GM12865 (cell line): Measurements from ENCODE around the gene AFTPH.

Source experiments
- DNase-seq: peaks from one replicate; pipeline ENCODE4 v3.0.0; 2010; ENCODE audit warnings: low read depth
- H3K4me3 ChIP-seq: 2 replicates; pipeline ENCODE4 v1.5.1; 2011; ENCODE audit warnings: mild to moderate bottlenecking, low read depth, low read length, control low read depth
- TF ChIP-seq, protein P1 (sequence below): IDR thresholded peaks from 2 replicates; pipeline ENCODE4 v1.5.1; 2011; ENCODE audit warnings: low read length, control low read depth, low read depth, inconsistent platforms; ENCODE audit not compliant: insufficient read depth; ENCODE audit errors: missing control alignments

AFTPH gene

DNA sequence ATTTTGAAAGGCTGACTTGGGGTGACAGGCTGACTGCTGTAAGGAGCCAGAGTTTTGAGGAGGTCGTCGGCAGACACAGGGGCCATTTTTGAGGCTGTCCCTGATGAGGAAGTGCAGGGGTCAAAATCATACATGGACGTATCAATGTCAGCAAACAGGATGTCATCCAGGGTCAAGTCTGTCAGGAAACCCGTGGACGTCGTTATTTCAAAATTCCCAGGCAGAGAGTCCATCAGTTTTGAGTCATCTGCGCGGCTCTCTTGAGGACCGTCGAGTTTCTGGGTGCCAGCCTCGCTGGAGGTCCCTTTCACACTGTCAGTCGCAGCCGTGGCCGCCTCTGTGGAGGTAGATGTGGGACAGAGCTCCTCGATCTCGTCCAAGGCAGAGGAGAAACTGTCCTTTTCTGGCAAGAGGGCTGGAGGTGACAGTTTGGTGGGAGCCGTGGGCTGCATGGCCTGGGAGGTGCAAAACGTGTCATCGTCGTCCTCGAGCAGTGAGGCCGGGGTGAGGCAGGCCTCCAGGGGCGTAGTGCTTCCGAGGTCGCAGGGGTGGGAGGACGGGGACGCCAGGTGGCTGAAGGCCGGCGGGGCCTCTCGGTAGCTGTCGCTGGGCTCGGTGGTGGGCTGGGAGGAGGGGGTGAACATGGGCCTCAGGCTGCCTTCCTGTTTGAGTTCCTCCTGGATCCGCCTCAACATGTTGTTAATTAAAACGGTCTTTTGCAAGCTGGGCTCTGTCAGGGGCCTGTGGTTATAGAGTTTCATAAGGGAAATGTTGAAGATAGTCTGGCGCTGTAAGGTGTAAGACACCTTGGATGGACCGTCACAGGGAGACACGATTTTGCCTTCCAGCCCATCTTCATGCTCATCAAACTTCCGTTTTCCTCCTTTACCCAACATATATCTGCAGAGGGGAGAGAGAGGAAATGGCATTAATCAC, 112.1 kb downstream of the AFTPH start:
- TF ChIP-seq, protein P1, sequence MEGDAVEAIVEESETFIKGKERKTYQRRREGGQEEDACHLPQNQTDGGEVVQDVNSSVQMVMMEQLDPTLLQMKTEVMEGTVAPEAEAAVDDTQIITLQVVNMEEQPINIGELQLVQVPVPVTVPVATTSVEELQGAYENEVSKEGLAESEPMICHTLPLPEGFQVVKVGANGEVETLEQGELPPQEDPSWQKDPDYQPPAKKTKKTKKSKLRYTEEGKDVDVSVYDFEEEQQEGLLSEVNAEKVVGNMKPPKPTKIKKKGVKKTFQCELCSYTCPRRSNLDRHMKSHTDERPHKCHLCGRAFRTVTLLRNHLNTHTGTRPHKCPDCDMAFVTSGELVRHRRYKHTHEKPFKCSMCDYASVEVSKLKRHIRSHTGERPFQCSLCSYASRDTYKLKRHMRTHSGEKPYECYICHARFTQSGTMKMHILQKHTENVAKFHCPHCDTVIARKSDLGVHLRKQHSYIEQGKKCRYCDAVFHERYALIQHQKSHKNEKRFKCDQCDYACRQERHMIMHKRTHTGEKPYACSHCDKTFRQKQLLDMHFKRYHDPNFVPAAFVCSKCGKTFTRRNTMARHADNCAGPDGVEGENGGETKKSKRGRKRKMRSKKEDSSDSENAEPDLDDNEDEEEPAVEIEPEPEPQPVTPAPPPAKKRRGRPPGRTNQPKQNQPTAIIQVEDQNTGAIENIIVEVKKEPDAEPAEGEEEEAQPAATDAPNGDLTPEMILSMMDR: peak; percentile 7
- peak overlapping the region; percentile 42 for H3K4me3 ChIP-seq
- peak; percentile 89 for DNase-seq

DNA sequence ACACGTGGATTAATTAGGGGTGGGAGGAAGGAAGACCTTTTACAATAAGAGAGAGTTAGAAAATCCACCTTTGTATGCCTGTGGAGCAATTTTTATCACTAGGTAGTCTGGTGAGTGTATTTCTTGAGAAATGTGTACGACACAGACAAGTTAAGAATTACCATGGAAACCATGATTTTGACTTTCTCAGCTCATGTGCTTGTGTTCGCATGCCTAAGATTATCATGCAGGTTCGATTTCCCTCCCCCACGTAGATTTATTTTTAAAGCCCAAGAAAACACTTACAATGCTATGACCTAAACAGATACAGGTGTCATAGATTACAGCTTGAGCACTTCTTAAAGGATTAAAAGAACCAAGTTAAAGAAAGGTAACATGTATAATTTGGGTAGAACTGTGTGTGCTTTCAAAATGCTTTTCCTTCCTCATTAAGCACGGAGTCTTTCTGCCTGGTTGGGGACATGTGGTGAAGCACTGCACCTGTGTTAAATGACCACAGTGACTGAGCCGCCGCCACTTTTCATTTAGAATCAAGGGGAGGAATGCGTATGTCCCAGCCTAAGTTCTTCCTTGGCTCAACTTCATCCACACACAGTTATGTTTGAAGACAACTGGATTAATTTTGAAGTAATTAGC, 113.0 kb downstream of the AFTPH start:
- TF ChIP-seq, protein P1: no peak
- DNase-seq: peak; percentile 80
- H3K4me3 ChIP-seq: peak overlapping the region; percentile 42

DNA sequence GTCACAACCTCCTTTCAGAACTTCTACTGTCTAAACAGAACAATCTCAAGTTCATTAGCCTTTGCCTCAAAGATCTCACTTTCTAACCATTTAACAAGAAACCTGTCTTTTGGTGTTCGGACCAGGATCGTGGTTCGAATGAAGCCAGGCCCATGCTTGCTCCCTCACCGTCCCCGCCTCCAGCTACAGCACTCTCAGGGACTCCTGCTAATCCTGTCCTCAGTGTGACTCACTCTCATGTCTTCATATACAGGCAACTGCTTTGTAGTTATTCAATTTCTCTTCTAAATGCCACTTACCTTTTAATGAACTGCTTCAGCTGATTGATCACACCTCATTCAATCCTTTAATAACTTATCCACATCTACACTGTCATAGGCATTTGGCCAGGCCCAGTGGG, 113.8 kb downstream of the AFTPH start:
- TF ChIP-seq, protein P1: no peak
- peak overlapping the region; percentile 42 for H3K4me3 ChIP-seq
- DNase-seq: no peak

DNA sequence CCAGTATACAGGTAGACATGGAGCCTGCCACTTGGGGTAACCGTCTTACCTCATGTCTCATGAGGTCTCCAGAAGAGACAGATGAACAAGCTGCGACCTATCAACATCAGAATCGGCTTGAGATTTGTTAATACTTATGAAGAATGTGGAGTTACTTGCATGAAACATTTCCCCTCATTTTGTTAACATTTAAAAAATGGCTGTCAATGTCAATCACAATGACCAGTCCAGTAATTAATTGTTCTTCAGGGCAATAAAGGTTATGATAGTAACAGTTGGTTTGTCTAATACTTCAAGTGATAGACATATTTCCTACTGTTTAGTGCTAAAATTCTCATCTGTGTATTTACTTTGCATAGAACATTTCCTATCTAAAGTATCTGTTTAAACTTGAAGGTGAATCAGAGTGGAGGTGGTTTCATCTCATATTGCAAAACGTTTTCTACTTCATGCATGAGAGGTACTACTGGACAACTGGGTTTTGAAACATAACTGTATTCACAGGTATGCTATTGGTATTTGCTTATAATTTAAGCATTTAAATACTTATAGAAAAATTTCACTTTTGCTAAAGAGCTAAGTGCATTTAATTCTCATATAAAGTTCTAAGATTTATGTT, 114.5 kb downstream of the AFTPH start:
- TF ChIP-seq, protein P1: no peak
- peak; percentile 29 for DNase-seq
- no peak overlapping the region for H3K4me3 ChIP-seq

DNA sequence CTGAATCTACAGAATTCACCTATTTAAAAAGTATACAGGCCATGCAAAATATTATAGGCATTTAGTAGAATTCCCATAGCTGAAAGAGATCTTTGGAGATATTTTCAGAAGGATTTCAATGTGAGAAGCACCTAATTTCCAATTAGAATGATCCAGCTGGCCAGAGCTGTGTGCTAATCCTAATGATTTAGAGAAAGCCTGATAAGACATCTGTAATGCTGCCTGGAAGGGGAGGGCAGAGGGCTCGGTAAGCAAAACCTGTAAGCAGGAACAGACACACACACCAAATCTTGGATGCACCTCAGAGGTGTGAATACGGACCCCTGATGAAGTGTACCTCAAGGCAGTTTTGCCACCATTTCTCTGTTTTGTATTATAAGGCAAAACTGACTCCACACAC, 115.6 kb downstream of the AFTPH start:
- no peak overlapping the region for H3K4me3 ChIP-seq
- TF ChIP-seq, protein P1: no peak
- no peak for DNase-seq

DNA sequence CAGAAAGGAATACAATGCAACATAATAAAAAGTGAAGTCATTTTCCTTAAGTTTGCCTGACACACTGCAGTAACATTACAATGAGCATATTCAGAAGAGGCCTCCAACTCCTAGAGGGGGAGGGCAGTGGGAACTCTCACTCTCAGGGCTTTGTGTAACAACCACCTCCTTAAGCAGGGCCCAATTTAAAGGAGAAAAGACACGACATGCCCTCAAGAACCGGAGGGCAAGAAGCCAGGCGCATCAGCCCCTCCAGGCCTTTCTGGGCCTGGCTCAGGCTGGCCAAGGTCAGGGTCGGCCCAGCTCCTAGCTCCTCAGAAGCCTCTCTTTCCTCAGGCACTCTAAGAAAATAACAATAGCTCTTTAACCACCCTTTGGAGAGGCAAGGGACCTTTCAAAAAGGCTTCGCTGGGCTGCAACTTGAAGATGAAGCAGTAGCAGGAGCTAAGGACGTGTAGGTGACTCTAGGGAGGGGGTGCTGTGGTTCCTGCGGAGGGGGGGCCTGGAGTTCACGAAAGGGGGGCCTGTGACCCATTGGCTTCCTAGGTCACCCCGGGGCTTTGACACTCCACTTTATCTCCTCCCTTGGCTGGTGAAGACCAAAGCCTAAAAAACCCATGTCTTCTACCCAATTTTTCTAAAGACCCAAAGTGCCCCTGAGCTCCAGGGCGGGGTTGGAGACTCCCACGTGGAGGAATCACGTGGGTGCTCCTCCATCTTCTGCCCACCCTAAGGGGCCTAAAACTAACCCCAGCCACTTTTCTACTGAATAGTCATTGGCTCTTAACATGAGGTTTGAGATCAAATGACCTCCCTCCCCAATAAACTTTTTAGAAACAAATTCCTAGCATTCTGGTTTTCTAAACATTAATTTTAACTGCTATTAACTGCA, 116.3 kb downstream of the AFTPH start:
- DNase-seq: no peak
- no peak overlapping the region for H3K4me3 ChIP-seq
- TF ChIP-seq, protein P1: no peak
